ENCODE results near the gene SLPI. TPM values are rescaled to one million over a fixed set of nuclear protein-coding genes. Genes with fewer than 3 reads are reported as not detected.

The SLPI gene
- total and polyA plus RNA-seq, 2 experiments from 2014 or later = not detected

DNA sequence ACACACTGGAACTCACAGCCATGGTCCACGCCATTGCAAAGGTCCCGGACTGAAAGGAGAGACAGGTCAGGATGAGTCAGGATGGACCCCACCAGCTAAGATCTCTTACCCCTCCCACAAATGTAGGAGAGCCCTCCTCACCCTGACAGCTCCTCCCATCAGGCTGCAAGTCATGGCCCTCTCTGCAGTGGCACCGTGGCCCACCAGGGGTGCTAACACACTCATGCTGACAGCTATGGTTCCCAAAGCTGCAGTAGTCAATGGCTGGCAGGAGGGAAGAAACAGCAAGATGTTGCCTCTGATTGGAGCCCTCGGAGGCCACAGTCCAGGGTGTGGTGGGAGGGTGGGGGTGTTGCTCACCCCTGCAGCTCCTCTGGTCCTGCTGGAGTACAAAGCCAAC lies 46.6 kb upstream of the SLPI start:
- Histone ChIP-seq H3K9me2 (ENCODE audit: insufficient read depth) (no peaks in the 10 kb centered on the region), H3K4me3 (no peak overlapping the region), H3K27me3 (ENCODE audit: insufficient read depth) (0 out of 2 replicates have a peak, but pooled peaks cover 2% of the 10 kb centered on the region), H3K4me2 (no peak overlapping the region), H2AFZ (0 out of 2 replicates have a peak overlapping the region, but pooled peaks have one; percentile 45), H3K4me1 (ENCODE audit: insufficient read depth) (no peaks in the 10 kb centered on the region), H3K79me2 (replicated peaks; ENCODE audit: insufficient read depth) (no peaks in the 10 kb centered on the region), H4K20me1 (replicated peaks; ENCODE audit: insufficient read depth) (no peaks in the 10 kb centered on the region), H3F3A (replicated peaks; ENCODE audit: low read depth) (no peaks in the 10 kb centered on the region), H3K27ac (ENCODE audit: low read depth) (no peak overlapping the region), H3K36me3 (ENCODE audit: insufficient read depth) (no peaks in the 10 kb centered on the region)
- ATAC-seq (peak; percentile 97), DNase-seq (ENCODE audit: low spot score) (peak; percentile 89)
- Mint-ChIP-seq H3K9me3 (peaks cover 4% of the 10 kb centered on the region; the same call in 2 of the 3 replicates), H3K36me3 (ENCODE audit: low read depth) (peaks cover 3% of the 10 kb centered on the region; the same call in 1 of the 3 replicates), H3K4me1 (peaks cover 13% of the 10 kb centered on the region; the same call in 2 of the 3 replicates), H3K27ac (no peak overlapping the region), H3K4me3 (no peak overlapping the region), H3K27me3 (ENCODE audit: insufficient read depth, low read depth, poor library complexity) (peaks cover 18% of the 10 kb centered on the region)
- TF ChIP-seq ZNF114 (CRISPR knock-in tag; IDR thresholded peaks at IDR 0.05) = no peak
- TF ChIP-seq, protein P1, sequence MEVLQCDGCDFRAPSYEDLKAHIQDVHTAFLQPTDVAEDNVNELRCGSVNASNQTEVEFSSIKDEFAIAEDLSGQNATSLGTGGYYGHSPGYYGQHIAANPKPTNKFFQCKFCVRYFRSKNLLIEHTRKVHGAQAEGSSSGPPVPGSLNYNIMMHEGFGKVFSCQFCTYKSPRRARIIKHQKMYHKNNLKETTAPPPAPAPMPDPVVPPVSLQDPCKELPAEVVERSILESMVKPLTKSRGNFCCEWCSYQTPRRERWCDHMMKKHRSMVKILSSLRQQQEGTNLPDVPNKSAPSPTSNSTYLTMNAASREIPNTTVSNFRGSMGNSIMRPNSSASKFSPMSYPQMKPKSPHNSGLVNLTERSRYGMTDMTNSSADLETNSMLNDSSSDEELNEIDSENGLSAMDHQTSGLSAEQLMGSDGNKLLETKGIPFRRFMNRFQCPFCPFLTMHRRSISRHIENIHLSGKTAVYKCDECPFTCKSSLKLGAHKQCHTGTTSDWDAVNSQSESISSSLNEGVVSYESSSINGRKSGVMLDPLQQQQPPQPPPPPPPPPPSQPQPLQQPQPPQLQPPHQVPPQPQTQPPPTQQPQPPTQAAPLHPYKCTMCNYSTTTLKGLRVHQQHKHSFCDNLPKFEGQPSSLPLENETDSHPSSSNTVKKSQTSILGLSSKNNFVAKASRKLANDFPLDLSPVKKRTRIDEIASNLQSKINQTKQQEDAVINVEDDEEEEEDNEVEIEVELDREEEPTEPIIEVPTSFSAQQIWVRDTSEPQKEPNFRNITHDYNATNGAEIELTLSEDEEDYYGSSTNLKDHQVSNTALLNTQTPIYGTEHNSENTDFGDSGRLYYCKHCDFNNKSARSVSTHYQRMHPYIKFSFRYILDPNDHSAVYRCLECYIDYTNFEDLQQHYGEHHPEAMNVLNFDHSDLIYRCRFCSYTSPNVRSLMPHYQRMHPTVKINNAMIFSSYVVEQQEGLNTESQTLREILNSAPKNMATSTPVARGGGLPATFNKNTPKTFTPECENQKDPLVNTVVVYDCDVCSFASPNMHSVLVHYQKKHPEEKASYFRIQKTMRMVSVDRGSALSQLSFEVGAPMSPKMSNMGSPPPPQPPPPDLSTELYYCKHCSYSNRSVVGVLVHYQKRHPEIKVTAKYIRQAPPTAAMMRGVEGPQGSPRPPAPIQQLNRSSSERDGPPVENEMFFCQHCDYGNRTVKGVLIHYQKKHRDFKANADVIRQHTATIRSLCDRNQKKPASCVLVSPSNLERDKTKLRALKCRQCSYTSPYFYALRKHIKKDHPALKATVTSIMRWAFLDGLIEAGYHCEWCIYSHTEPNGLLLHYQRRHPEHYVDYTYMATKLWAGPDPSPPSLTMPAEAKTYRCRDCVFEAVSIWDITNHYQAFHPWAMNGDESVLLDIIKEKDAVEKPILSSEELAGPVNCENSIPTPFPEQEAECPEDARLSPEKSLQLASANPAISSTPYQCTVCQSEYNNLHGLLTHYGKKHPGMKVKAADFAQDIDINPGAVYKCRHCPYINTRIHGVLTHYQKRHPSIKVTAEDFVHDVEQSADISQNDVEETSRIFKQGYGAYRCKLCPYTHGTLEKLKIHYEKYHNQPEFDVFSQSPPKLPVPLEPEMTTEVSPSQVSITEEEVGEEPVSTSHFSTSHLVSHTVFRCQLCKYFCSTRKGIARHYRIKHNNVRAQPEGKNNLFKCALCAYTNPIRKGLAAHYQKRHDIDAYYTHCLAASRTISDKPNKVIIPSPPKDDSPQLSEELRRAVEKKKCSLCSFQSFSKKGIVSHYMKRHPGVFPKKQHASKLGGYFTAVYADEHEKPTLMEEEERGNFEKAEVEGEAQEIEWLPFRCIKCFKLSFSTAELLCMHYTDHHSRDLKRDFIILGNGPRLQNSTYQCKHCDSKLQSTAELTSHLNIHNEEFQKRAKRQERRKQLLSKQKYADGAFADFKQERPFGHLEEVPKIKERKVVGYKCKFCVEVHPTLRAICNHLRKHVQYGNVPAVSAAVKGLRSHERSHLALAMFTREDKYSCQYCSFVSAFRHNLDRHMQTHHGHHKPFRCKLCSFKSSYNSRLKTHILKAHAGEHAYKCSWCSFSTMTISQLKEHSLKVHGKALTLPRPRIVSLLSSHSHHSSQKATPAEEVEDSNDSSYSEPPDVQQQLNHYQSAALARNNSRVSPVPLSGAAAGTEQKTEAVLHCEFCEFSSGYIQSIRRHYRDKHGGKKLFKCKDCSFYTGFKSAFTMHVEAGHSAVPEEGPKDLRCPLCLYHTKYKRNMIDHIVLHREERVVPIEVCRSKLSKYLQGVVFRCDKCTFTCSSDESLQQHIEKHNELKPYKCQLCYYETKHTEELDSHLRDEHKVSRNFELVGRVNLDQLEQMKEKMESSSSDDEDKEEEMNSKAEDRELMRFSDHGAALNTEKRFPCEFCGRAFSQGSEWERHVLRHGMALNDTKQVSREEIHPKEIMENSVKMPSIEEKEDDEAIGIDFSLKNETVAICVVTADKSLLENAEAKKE (CRISPR knock-in tag; IDR thresholded peaks at IDR 0.05) = no peak
- TF ChIP-seq ZNF331 (CRISPR knock-in tag; IDR thresholded peaks at IDR 0.05; ENCODE audit: low read depth) = no peak
- TF ChIP-seq, protein P2, sequence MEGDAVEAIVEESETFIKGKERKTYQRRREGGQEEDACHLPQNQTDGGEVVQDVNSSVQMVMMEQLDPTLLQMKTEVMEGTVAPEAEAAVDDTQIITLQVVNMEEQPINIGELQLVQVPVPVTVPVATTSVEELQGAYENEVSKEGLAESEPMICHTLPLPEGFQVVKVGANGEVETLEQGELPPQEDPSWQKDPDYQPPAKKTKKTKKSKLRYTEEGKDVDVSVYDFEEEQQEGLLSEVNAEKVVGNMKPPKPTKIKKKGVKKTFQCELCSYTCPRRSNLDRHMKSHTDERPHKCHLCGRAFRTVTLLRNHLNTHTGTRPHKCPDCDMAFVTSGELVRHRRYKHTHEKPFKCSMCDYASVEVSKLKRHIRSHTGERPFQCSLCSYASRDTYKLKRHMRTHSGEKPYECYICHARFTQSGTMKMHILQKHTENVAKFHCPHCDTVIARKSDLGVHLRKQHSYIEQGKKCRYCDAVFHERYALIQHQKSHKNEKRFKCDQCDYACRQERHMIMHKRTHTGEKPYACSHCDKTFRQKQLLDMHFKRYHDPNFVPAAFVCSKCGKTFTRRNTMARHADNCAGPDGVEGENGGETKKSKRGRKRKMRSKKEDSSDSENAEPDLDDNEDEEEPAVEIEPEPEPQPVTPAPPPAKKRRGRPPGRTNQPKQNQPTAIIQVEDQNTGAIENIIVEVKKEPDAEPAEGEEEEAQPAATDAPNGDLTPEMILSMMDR (conservative IDR thresholded peaks at IDR 0.05; ENCODE audit: low read depth in 2 of 2) = peak; percentile 61 to 62

Data from GM23338 (cell line).